ENCODE measurements around the gene WARS2. TPM values are rescaled to one million over a fixed set of nuclear protein-coding genes. Genes with fewer than 3 reads are reported as not detected.

WARS2 gene
- total RNA-seq, 2 experiments from 2014 or later: 10.3 to 12.9 TPM

DNA sequence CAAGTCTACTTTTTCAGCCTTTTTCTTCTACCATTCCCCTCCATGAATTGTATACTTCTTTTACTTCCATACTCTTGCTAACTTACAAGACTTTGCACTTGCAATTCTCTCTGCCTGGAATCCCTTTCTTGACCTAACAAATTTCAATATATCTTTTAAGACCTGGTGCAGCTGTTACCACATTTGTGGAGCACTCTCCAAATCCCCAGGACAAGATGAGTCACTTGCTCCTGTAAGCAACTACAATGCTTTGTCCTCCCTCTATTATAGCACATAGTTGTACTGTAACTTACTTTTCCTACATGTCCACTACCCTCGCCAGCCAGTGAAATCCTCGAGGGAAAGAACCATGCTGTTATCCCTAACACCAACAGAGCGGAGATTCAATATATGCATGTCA lies 43.1 kb downstream of the WARS2 start:
- ChIA-PET POLR2A (no interaction called here), CTCF (no interaction called here)
- H3K27ac Mint-ChIP-seq: no peak overlapping the region
- peaks cover 8% of the 10 kb centered on the region for H3K9me3 Mint-ChIP-seq
- no peak overlapping the region for H3K4me3 Mint-ChIP-seq
- no peaks in the 10 kb centered on the region for H3K27me3 Mint-ChIP-seq
- no peak for DNase-seq
- no peaks in the 10 kb centered on the region for H3K36me3 Mint-ChIP-seq (ENCODE audit: low read depth)
- H3K4me1 Mint-ChIP-seq: no peaks in the 10 kb centered on the region

DNA sequence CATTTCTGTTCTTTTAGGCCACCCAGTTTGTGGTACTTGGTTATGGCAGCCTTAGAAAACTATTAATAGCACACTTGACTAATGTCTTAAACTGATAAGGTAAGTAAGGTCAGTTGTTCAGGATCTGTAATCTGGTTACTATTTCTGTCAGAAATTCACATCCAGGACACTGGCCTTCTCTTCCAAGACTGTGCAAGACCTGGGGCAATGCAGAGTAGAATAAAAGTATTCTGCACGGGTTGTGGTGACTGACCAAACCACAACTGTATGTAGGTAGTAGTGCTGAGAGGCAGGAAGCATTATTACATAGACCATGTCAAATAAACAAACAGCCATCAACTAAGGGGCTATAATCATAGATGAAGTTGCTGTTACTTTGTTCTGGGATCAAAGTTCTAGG lies 46.7 kb downstream of the WARS2 start:
- H3K27me3 Mint-ChIP-seq: no peaks in the 10 kb centered on the region
- ChIA-PET POLR2A (no interaction called here), CTCF (no interaction called here)
- peaks cover 6% of the 10 kb centered on the region for H3K9me3 Mint-ChIP-seq
- no peaks in the 10 kb centered on the region for H3K36me3 Mint-ChIP-seq (ENCODE audit: low read depth)
- no peaks in the 10 kb centered on the region for H3K4me1 Mint-ChIP-seq
- no peak overlapping the region for H3K27ac Mint-ChIP-seq
- no peak overlapping the region for H3K4me3 Mint-ChIP-seq
- no peak for DNase-seq

DNA sequence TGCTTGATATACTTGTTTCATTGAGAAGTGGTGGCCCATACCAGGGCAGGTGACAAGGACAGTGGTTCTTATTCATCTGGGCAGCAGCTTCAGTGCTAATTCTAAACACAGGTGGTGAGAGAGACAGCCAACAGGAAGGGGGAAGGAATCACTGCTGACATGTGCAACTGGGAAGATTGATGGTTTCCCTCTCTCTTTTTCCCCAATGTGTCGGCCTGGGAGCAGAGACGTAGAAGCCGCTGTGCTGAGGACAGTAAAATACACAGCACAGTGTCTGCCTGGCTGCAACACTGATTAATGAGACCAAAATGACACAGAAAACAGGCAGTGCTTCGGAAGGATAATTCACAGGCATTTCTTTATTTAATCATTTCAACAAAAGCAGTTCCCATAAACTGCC lies 48.8 kb downstream of the WARS2 start:
- no peaks in the 10 kb centered on the region for H3K27me3 Mint-ChIP-seq
- ChIA-PET CTCF (interaction anchor here (1.5 kb wide), 1 partner anchor 11 kb away, joined by 3 read pairs; no protein-coding TSS in a partner anchor), POLR2A (no interaction called here)
- no peaks in the 10 kb centered on the region for H3K36me3 Mint-ChIP-seq (ENCODE audit: low read depth)
- H3K4me1 Mint-ChIP-seq: no peaks in the 10 kb centered on the region
- H3K9me3 Mint-ChIP-seq: peaks cover 6% of the 10 kb centered on the region
- H3K4me3 Mint-ChIP-seq: no peak overlapping the region
- no peak for DNase-seq
- no peak overlapping the region for H3K27ac Mint-ChIP-seq

DNA sequence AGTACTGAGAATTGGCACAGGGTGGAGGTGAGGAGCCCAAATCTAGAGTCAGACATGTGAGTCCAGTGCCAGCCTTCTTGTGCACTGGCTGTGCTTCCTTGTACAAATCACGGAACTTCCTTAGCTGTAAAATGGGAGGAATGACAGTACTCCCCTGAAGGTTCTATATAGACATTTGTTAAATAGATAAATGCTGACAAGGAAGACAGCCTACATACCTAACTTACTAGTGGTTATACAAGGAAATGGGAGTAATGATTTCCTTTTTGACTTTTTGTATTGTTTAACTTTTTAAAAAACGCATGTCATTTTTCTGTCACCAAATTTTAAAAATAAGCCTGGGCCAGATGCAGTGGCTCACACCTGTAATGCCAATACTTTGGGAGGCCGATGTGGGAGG lies 50.2 kb downstream of the WARS2 start:
- ChIA-PET CTCF (no interaction called here), POLR2A (no interaction called here)
- no peaks in the 10 kb centered on the region for H3K36me3 Mint-ChIP-seq (ENCODE audit: low read depth)

DNA sequence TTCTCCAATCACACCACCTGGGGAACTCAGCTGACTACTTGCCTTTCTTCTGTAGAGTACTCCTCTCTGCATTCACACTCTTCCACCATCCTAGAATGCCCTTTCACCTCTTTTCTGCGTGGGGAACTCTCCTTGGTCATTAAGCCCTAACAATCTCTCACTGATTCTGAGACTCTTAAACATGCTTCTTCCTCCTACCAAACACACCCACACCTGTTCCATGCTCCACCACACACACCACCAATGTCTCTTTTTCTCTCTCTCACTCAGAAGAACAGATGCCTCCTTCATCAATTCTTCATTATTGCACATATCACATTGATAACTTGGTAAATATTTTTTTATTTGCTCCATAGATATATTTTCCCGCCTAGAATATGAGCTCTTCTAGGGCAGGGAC lies 53.6 kb downstream of the WARS2 start:
- POLR2A ChIA-PET: no interaction called here

More for the DNA sequence above, 50.2 kb downstream of the WARS2 start:
- H3K27ac Mint-ChIP-seq: no peak overlapping the region
- no peak overlapping the region for H3K4me3 Mint-ChIP-seq
- H3K27me3 Mint-ChIP-seq: no peaks in the 10 kb centered on the region
- H3K4me1 Mint-ChIP-seq: no peaks in the 10 kb centered on the region
- DNase-seq: no peak
- H3K9me3 Mint-ChIP-seq: peaks cover 8% of the 10 kb centered on the region

DNA sequence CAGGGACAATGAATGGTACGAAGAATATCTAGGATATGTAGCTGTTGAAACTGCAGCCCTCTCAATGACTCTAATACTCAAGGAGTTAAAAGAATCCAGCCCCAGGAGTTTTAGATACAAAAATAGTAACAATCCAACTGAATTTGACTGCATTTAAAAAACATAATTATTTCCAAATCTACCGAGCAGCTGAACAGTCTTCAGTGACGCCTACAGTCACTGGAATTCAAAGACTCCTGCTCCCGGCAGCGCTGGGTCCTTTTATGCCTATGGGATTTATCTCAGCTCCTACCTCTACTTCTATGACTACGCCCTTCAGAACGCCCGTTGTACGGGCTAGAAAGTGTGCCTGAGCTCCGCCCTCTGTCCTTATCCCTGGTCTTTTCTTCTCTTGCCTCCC lies 55.7 kb downstream of the WARS2 start:
- Mint-ChIP-seq H3K27ac (no peak overlapping the region), H3K4me1 (no peaks in the 10 kb centered on the region), H3K27me3 (no peaks in the 10 kb centered on the region), H3K9me3 (peaks cover 12% of the 10 kb centered on the region), H3K4me3 (no peak overlapping the region), H3K36me3 (ENCODE audit: low read depth) (no peaks in the 10 kb centered on the region)
- CTCF ChIA-PET: no interaction called here
- no peak for DNase-seq
- POLR2A ChIA-PET: no interaction called here

More for the DNA sequence above, 53.6 kb downstream of the WARS2 start:
- H3K9me3 Mint-ChIP-seq: peaks cover 12% of the 10 kb centered on the region
- H3K27me3 Mint-ChIP-seq: no peaks in the 10 kb centered on the region
- no peak for DNase-seq
- H3K4me1 Mint-ChIP-seq: no peaks in the 10 kb centered on the region
- CTCF ChIA-PET: interaction anchor here (0.6 kb wide), 1 partner anchor 71 kb away, joined by 5 read pairs; no protein-coding TSS in a partner anchor
- no peak overlapping the region for H3K27ac Mint-ChIP-seq
- no peak overlapping the region for H3K4me3 Mint-ChIP-seq
- H3K36me3 Mint-ChIP-seq (ENCODE audit: low read depth): no peaks in the 10 kb centered on the region

DNA sequence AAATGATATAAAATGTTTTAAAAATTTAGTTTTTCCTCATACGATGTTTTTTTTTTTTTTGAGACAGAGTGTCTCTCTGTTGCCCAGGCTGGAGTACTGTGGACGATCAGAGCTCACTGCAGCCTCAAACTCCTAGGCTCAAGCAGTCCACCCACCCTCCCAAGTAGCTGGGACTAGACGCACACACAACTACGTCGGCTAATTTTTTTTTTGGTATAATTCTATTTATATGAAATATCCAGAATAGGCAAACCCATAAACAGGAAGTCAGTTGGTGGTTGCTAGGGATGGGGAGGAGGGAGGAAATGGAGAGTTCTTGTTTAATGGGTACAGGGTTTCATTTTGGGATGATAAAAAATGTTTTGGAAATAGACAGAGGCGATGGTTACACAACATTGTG lies 56.5 kb downstream of the WARS2 start:
- DNase-seq: no peak
- ChIA-PET POLR2A (no interaction called here), CTCF (no interaction called here)
- no peak overlapping the region for H3K27ac Mint-ChIP-seq
- H3K4me3 Mint-ChIP-seq: no peak overlapping the region
- H3K36me3 Mint-ChIP-seq (ENCODE audit: low read depth): no peaks in the 10 kb centered on the region
- no peaks in the 10 kb centered on the region for H3K4me1 Mint-ChIP-seq
- H3K27me3 Mint-ChIP-seq: no peaks in the 10 kb centered on the region
- H3K9me3 Mint-ChIP-seq: peaks cover 10% of the 10 kb centered on the region

DNA sequence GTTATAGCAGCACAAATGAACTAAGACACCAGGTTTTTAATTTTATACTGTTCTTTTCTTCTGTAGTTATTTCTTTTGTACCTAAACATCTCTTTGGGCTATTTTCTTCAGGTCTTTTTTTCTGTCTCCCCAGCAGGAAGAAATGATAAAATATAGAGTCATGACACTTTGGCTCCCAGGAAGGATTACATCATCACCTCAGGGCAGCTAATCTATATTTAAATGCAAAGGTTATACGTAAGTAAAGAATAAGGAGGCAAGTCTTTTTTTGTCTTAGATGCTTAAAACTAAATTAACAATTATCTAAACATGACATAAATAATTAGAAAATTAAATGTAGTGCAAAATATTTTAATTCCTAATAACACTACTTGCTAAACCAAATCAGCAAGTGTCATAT lies 57.0 kb downstream of the WARS2 start:
- ChIA-PET POLR2A (no interaction called here), CTCF (no interaction called here)
- Mint-ChIP-seq H3K36me3 (ENCODE audit: low read depth) (no peaks in the 10 kb centered on the region), H3K9me3 (peaks cover 13% of the 10 kb centered on the region), H3K27ac (no peak overlapping the region), H3K4me3 (no peak overlapping the region), H3K27me3 (no peaks in the 10 kb centered on the region), H3K4me1 (no peaks in the 10 kb centered on the region)
- no peak for DNase-seq

DNA sequence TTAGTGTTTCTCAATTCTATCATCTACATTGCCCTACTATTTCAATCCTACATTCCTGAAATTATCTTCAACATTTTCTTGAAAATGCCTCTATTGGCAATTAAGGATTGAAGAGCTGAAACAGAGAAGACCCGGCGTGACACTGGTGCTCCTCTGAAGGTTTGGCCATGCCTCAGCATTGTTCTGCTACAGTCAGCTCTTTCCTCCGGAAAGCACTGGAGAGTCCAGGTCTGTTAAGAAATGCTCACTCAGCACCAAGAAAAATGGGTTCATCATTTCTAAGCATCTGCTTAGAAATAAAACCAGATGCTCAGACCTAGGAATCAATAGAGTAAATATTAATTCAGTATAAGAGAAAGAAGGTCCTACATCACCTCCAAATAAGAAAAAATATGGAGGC lies 58.8 kb downstream of the WARS2 start:
- ChIA-PET CTCF (no interaction called here), POLR2A (no interaction called here)
- H3K27ac Mint-ChIP-seq: no peak overlapping the region
- peaks cover 13% of the 10 kb centered on the region for H3K9me3 Mint-ChIP-seq
- no peak overlapping the region for H3K4me3 Mint-ChIP-seq
- H3K36me3 Mint-ChIP-seq (ENCODE audit: low read depth): no peaks in the 10 kb centered on the region
- no peak for DNase-seq
- no peaks in the 10 kb centered on the region for H3K27me3 Mint-ChIP-seq
- H3K4me1 Mint-ChIP-seq: no peaks in the 10 kb centered on the region

DNA sequence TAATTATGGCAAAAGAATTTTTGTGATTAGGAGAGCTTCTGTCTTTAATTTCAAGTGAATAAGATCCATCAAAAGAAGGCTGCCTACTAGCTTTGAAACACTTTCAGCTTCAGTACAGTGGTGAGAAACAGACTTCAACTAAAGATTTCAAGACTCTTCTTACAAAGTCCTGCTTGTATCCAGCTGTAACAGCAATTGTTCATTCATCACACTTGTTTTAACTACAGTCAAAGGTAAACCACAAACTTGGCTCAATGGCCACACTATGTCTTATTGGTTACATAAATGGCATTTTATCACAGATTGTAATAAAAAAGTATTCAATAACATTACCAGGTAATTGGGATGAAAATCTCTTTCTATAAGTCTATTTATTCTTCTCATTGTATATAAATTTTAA lies 59.2 kb downstream of the WARS2 start:
- Mint-ChIP-seq H3K36me3 (ENCODE audit: low read depth) (peaks cover 2% of the 10 kb centered on the region), H3K4me3 (no peak overlapping the region), H3K4me1 (no peaks in the 10 kb centered on the region), H3K9me3 (peaks cover 13% of the 10 kb centered on the region), H3K27me3 (no peaks in the 10 kb centered on the region), H3K27ac (no peak overlapping the region)
- DNase-seq: no peak
- ChIA-PET POLR2A (no interaction called here), CTCF (no interaction called here)

DNA sequence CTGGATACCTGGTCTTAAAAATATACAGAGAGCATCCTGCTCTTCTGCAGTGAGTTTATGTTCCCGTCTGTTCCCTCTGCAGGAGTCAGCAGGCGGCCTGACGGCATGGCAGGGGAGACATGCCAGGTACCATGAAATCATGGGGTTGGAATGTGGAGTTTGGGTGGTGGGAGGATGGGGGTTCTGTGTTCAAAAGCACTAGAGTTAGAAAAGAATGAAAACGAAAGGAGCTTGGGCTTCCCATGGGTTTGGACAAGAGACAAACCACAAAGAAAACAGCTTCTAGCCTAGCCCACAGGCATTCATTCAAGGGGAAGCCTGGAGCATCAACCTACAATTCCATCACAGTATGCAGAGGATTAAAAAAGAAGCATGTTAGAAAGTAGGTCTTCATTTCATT lies 59.9 kb downstream of the WARS2 start:
- Mint-ChIP-seq H3K27me3 (no peaks in the 10 kb centered on the region), H3K9me3 (peaks cover 13% of the 10 kb centered on the region), H3K36me3 (ENCODE audit: low read depth) (peaks cover 5% of the 10 kb centered on the region), H3K27ac (no peak overlapping the region), H3K4me3 (no peak overlapping the region), H3K4me1 (no peaks in the 10 kb centered on the region)
- POLR2A ChIA-PET: no interaction called here
- no peak for DNase-seq
- CTCF ChIA-PET: no interaction called here

DNA sequence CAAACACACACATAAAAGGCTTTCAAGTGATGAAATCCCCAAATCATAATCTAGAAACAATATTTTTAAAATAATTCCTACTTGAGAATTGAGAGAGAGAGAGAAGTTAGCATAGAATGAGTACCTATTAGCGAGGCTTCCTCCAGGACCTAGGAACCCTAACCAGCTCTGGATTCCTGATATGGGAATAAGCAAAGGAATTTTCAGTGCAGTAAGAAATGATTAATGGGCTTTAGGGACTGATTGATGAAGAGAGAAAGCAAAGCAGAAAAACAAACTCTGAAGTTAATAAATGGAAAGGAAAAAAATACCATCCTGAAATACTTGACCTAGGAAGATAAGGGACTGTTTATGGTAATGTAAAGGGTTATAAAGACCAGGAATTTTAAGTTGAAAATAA lies 60.6 kb downstream of the WARS2 start:
- peaks cover 5% of the 10 kb centered on the region for H3K36me3 Mint-ChIP-seq (ENCODE audit: low read depth)
- H3K4me3 Mint-ChIP-seq: no peak overlapping the region
- DNase-seq: no peak
- peaks cover 7% of the 10 kb centered on the region for H3K9me3 Mint-ChIP-seq
- CTCF ChIA-PET: no interaction called here
- H3K27ac Mint-ChIP-seq: no peak overlapping the region
- H3K27me3 Mint-ChIP-seq: no peaks in the 10 kb centered on the region
- POLR2A ChIA-PET: no interaction called here
- no peaks in the 10 kb centered on the region for H3K4me1 Mint-ChIP-seq

DNA sequence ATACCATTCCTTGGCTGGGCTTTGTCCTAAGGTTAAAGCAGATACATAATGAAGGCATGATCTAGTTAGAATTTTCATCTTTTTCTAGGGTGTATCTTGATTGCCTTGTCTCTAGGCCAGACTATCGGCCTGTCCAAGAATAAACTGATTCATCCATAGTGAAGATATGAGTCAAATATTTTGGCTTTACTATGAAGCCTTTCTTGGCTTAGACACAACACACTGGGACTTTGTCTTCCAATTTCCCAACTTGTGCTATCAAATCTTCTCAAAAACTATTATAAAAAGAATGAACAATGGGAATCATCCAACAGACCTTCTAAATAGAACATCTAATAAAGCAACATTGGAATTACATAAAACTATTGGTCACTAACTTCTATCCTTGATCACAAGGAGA lies 64.8 kb downstream of the WARS2 start:
- DNase-seq: no peak
- ChIA-PET CTCF (no interaction called here), POLR2A (no interaction called here)
- peaks cover 12% of the 10 kb centered on the region for H3K9me3 Mint-ChIP-seq
- H3K36me3 Mint-ChIP-seq (ENCODE audit: low read depth): peaks cover 9% of the 10 kb centered on the region
- H3K4me1 Mint-ChIP-seq: no peaks in the 10 kb centered on the region
- H3K27me3 Mint-ChIP-seq: no peaks in the 10 kb centered on the region
- H3K4me3 Mint-ChIP-seq: no peak overlapping the region
- no peak overlapping the region for H3K27ac Mint-ChIP-seq

DNA sequence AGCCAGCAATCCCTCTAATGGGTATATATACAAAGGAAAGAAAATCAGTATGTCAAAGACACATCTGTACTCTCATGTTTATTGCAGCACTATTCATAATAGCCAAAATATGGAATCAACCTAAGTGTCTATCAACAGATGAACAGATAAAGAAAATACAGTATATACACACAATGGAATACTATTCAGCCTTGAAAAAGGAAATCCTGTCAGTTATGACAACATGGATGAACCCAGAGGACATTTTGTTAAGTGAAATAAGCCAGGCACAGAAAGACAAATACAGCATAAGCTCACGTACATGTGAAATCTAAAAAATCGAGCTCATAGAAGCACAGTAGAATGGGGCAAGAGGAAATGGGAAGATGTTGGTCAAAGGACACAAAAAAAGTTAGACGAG lies 69.1 kb downstream of the WARS2 start:
- Mint-ChIP-seq H3K36me3 (ENCODE audit: low read depth) (peaks cover 7% of the 10 kb centered on the region), H3K27ac (no peak overlapping the region), H3K4me3 (no peak overlapping the region), H3K27me3 (no peaks in the 10 kb centered on the region), H3K4me1 (no peaks in the 10 kb centered on the region), H3K9me3 (peaks cover 5% of the 10 kb centered on the region)
- ChIA-PET CTCF (no interaction called here), POLR2A (no interaction called here)
- no peak for DNase-seq

DNA sequence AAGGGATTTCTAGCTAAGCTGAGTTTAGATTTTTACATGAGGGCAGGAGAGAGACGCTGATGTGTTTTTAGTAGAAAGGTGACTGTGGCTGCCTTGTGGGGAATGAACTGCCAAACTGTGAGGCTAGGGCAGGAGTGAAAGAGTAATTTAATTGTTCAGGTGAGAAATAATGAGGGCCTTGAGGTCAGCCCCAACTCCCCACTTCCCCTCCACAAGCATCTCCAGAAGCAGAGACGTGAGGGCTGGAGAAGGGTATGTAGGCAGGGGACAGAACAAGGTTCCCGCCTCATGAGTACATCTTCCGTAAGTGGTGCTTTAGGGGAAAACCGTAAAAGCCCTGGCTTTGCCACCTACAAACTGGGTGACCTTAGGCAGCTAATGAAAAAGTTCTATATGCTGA lies 70.8 kb downstream of the WARS2 start:
- H3K36me3 Mint-ChIP-seq (ENCODE audit: low read depth): peaks cover 4% of the 10 kb centered on the region
- no peak overlapping the region for H3K4me3 Mint-ChIP-seq
- no peaks in the 10 kb centered on the region for H3K27me3 Mint-ChIP-seq
- ChIA-PET CTCF (no interaction called here), POLR2A (no interaction called here)
- H3K9me3 Mint-ChIP-seq: peaks cover 5% of the 10 kb centered on the region
- no peak for DNase-seq
- H3K4me1 Mint-ChIP-seq: no peaks in the 10 kb centered on the region
- H3K27ac Mint-ChIP-seq: no peak overlapping the region
